ENCODE results near the gene PRPS2. TPM values are rescaled to one million over a fixed set of nuclear protein-coding genes. Genes with fewer than 3 reads are reported as not detected.

PRPS2 gene
- total RNA-seq, 1 donor from 2014 or later, result 11.8 TPM

DNA sequence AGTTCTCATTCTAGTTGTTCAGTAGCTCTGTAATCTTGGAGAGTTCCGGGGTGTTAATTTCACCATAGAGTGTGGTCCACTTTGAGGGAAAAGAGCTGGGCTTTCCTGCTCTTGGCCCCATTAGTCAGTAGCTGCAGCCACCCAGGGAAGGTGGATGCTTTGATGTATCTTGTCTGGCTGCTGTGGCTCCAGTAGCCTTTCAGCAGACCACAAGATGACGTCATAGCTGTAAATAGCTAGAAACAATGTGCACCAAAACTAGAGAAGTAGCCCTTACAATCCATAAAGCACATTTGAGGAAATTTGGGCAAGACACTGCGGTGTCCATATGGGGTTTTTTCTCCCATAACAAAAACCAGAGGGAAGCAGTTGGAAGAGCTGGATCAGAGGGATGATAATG lies 32.9 kb upstream of the PRPS2 start:
- TF ChIP-seq, protein P1, sequence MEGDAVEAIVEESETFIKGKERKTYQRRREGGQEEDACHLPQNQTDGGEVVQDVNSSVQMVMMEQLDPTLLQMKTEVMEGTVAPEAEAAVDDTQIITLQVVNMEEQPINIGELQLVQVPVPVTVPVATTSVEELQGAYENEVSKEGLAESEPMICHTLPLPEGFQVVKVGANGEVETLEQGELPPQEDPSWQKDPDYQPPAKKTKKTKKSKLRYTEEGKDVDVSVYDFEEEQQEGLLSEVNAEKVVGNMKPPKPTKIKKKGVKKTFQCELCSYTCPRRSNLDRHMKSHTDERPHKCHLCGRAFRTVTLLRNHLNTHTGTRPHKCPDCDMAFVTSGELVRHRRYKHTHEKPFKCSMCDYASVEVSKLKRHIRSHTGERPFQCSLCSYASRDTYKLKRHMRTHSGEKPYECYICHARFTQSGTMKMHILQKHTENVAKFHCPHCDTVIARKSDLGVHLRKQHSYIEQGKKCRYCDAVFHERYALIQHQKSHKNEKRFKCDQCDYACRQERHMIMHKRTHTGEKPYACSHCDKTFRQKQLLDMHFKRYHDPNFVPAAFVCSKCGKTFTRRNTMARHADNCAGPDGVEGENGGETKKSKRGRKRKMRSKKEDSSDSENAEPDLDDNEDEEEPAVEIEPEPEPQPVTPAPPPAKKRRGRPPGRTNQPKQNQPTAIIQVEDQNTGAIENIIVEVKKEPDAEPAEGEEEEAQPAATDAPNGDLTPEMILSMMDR (IDR thresholded peaks at IDR 0.05; ENCODE audit: insufficient read depth, low read depth, low read length), result no peak
- TF ChIP-seq EZH2 (IDR thresholded peaks at IDR 0.05; ENCODE audit: insufficient read depth, low read length), result no peak
- no peak overlapping the region for H3K4me3 ChIP-seq (ENCODE audit: insufficient read depth, low read depth, low read length)
- Mint-ChIP-seq H3K27ac (ENCODE audit: unreplicated experiment) (no peak overlapping the region), H3K36me3 (ENCODE audit: low read depth, unreplicated experiment) (no peaks in the 10 kb centered on the region), H3K4me3 (ENCODE audit: unreplicated experiment) (no peak overlapping the region), H3K27me3 (ENCODE audit: low read depth, unreplicated experiment) (peaks cover 7% of the 10 kb centered on the region), H3K4me1 (ENCODE audit: low read depth, unreplicated experiment) (peaks cover 1% of the 10 kb centered on the region), H3K9me3 (ENCODE audit: unreplicated experiment) (no peaks in the 10 kb centered on the region)
- H3K4me1 ChIP-seq (ENCODE audit: insufficient read depth, low read length), result no peaks in the 10 kb centered on the region
- no peaks in the 10 kb centered on the region for H3K9me3 ChIP-seq (ENCODE audit: insufficient read depth, low read depth, low read length)
- no peak overlapping the region for H2AFZ ChIP-seq (ENCODE audit: low read depth, low read length)
- no peak for DNase-seq (ENCODE audit: low read depth)
- no peaks in the 10 kb centered on the region for H3K79me2 ChIP-seq (ENCODE audit: insufficient read depth, low read length)
- no peaks in the 10 kb centered on the region for H4K20me1 ChIP-seq (ENCODE audit: insufficient read depth, low read length)
- H3K9ac ChIP-seq (ENCODE audit: low read length), result no peak overlapping the region
- no peak overlapping the region for H3K4me2 ChIP-seq (ENCODE audit: low read length)
- no peak for FAIRE-seq
- no peaks in the 10 kb centered on the region for H3K36me3 ChIP-seq (ENCODE audit: insufficient read depth, low read length)
- H3K27ac ChIP-seq (ENCODE audit: low read depth, low read length), result no peak overlapping the region
- no peaks in the 10 kb centered on the region for H3K27me3 ChIP-seq (ENCODE audit: insufficient read depth, low read length)

GRCh38 chrX:12767856-12768255 lies 23.4 kb upstream of the PRPS2 start:
- no peaks in the 10 kb centered on the region for H3K36me3 Mint-ChIP-seq (ENCODE audit: low read depth, unreplicated experiment)
- Histone ChIP-seq H3K27me3 (ENCODE audit: insufficient read depth, low read length) (no peaks in the 10 kb centered on the region), H2AFZ (ENCODE audit: low read depth, low read length) (no peak overlapping the region), H4K20me1 (ENCODE audit: insufficient read depth, low read length) (no peaks in the 10 kb centered on the region), H3K4me2 (ENCODE audit: low read length) (no peak overlapping the region), H3K4me1 (ENCODE audit: insufficient read depth, low read length) (no peaks in the 10 kb centered on the region), H3K4me3 (ENCODE audit: insufficient read depth, low read depth, low read length) (no peak overlapping the region), H3K9ac (ENCODE audit: low read length) (no peak overlapping the region), H3K36me3 (ENCODE audit: insufficient read depth, low read length) (no peaks in the 10 kb centered on the region), H3K9me3 (ENCODE audit: insufficient read depth, low read depth, low read length) (no peaks in the 10 kb centered on the region), H3K27ac (ENCODE audit: low read depth, low read length) (no peak overlapping the region), H3K79me2 (ENCODE audit: insufficient read depth, low read length) (no peaks in the 10 kb centered on the region)
- FAIRE-seq, result no peak
- H3K9me3 Mint-ChIP-seq (ENCODE audit: unreplicated experiment), result no peaks in the 10 kb centered on the region
- no peaks in the 10 kb centered on the region for H3K4me1 Mint-ChIP-seq (ENCODE audit: low read depth, unreplicated experiment)
- H3K4me3 Mint-ChIP-seq (ENCODE audit: unreplicated experiment), result no peak overlapping the region
- H3K27ac Mint-ChIP-seq (ENCODE audit: unreplicated experiment), result no peak overlapping the region
- no peaks in the 10 kb centered on the region for H3K27me3 Mint-ChIP-seq (ENCODE audit: low read depth, unreplicated experiment)
- no peak for DNase-seq (ENCODE audit: low read depth)
- no peak for TF ChIP-seq EZH2 (IDR thresholded peaks at IDR 0.05; ENCODE audit: insufficient read depth, low read length)
- TF ChIP-seq, protein P1 (IDR thresholded peaks at IDR 0.05; ENCODE audit: insufficient read depth, low read depth, low read length), result no peak

GRCh38 chrX:12768491-12768890 lies 22.7 kb upstream of the PRPS2 start:
- H3K4me2 ChIP-seq (ENCODE audit: low read length), result no peak overlapping the region
- no peak overlapping the region for H3K27ac ChIP-seq (ENCODE audit: low read depth, low read length)
- no peak for DNase-seq (ENCODE audit: low read depth)
- H3K36me3 ChIP-seq (ENCODE audit: insufficient read depth, low read length), result no peaks in the 10 kb centered on the region
- no peaks in the 10 kb centered on the region for H3K4me1 Mint-ChIP-seq (ENCODE audit: low read depth, unreplicated experiment)
- no peaks in the 10 kb centered on the region for H3K79me2 ChIP-seq (ENCODE audit: insufficient read depth, low read length)
- no peaks in the 10 kb centered on the region for H3K9me3 Mint-ChIP-seq (ENCODE audit: unreplicated experiment)
- no peak for TF ChIP-seq EZH2 (IDR thresholded peaks at IDR 0.05; ENCODE audit: insufficient read depth, low read length)
- TF ChIP-seq, protein P1 (IDR thresholded peaks at IDR 0.05; ENCODE audit: insufficient read depth, low read depth, low read length), result no peak
- no peaks in the 10 kb centered on the region for H3K27me3 ChIP-seq (ENCODE audit: insufficient read depth, low read length)
- no peak for FAIRE-seq
- H3K9me3 ChIP-seq (ENCODE audit: insufficient read depth, low read depth, low read length), result no peaks in the 10 kb centered on the region
- no peak overlapping the region for H3K9ac ChIP-seq (ENCODE audit: low read length)
- H3K27me3 Mint-ChIP-seq (ENCODE audit: low read depth, unreplicated experiment), result no peaks in the 10 kb centered on the region
- H3K4me1 ChIP-seq (ENCODE audit: insufficient read depth, low read length), result no peaks in the 10 kb centered on the region
- H2AFZ ChIP-seq (ENCODE audit: low read depth, low read length), result no peak overlapping the region
- no peaks in the 10 kb centered on the region for H3K36me3 Mint-ChIP-seq (ENCODE audit: low read depth, unreplicated experiment)
- H3K4me3 ChIP-seq (ENCODE audit: insufficient read depth, low read depth, low read length), result no peak overlapping the region
- H3K27ac Mint-ChIP-seq (ENCODE audit: unreplicated experiment), result no peak overlapping the region
- no peak overlapping the region for H3K4me3 Mint-ChIP-seq (ENCODE audit: unreplicated experiment)
- no peaks in the 10 kb centered on the region for H4K20me1 ChIP-seq (ENCODE audit: insufficient read depth, low read length)
